Keratinocyte (primary cell): Measurements from ENCODE around the gene C4orf36. TPM values are rescaled to one million over a fixed set of nuclear protein-coding genes. Genes with fewer than 3 reads are reported as not detected.

Experiments
- DNase-seq: peaks from one replicate; pipeline ENCODE4 v3.0.0-alpha.2; 2011; ENCODE audit warnings: low read depth, missing footprints, low spot score
- FAIRE-seq: peaks from 2 replicates; lab custom pipeline; 2011; peaks lifted over from hg19 to GRCh38; lab: Jason Lieb, UNC
- H2AFZ ChIP-seq: 2 replicates; pipeline ENCODE4 v1.6.0; 2012; ENCODE audit warnings: low read length, control low read depth, inconsistent platforms; ENCODE audit not compliant: control insufficient read depth
- H3K27ac ChIP-seq: 2 replicates; pipeline ENCODE4 v1.5.1; 2011; ENCODE audit warnings: low read length; ENCODE audit not compliant: control insufficient read depth, insufficient read depth
- H3K27me3 ChIP-seq: 3 replicates; pipeline ENCODE4 v1.6.0; 2011; ENCODE audit warnings: low read length; ENCODE audit not compliant: control insufficient read depth, insufficient read depth; ENCODE audit errors: extremely low read depth
- H3K36me3 ChIP-seq, 2 experiments: 2 replicates in 1 of 2; 3 replicates in 1 of 2; pipeline ENCODE4 v1.5.1; 2011; ENCODE audit warnings: low read length in 2 of 2, mild to moderate bottlenecking in 1 of 2; ENCODE audit not compliant: control insufficient read depth in 2 of 2, insufficient read depth in 2 of 2; ENCODE audit errors: extremely low read depth in 1 of 2
- H3K4me1 ChIP-seq: 3 replicates; pipeline ENCODE4 v1.5.1; 2011; ENCODE audit warnings: low read length; ENCODE audit not compliant: control insufficient read depth, insufficient read depth; ENCODE audit errors: extremely low read depth
- H3K4me2 ChIP-seq: 3 replicates; pipeline ENCODE4 v1.6.0; 2011; ENCODE audit warnings: low read depth, low read length; ENCODE audit not compliant: control insufficient read depth, insufficient read depth; ENCODE audit errors: extremely low read depth
- H3K4me3 ChIP-seq, 3 experiments: fragments of 200-600 bp in 1 of 3; sonication (generic) in 1 of 3; 2 replicates in 2 of 3; 3 replicates in 1 of 3; pipeline ENCODE4 v1.5.1; 2011 to 2016; ENCODE audit warnings: low read length in 3 of 3, mild to moderate bottlenecking in 3 of 3, control low read depth in 2 of 3, inconsistent platforms in 1 of 3, low read depth in 1 of 3, mixed read lengths in 1 of 3, mixed run types in 1 of 3, moderate library complexity in 1 of 3; ENCODE audit not compliant: control insufficient read depth in 2 of 3, insufficient read depth in 2 of 3; ENCODE audit errors: extremely low read depth in 1 of 3
- H3K79me2 ChIP-seq: 2 replicates; pipeline ENCODE4 v1.6.0; 2012; ENCODE audit warnings: low read length; ENCODE audit not compliant: control insufficient read depth, insufficient read depth
- H3K9ac ChIP-seq: 3 replicates; pipeline ENCODE4 v1.6.0; 2011; ENCODE audit warnings: low read length; ENCODE audit not compliant: control insufficient read depth, insufficient read depth; ENCODE audit errors: extremely low read depth
- H3K9me1 ChIP-seq: 3 replicates; pipeline ENCODE4 v1.6.0; 2011; ENCODE audit warnings: low read length; ENCODE audit not compliant: control insufficient read depth, insufficient read depth; ENCODE audit errors: extremely low read depth
- H3K9me3 ChIP-seq: 2 replicates; pipeline ENCODE4 v1.5.1; 2012; ENCODE audit warnings: low read depth, low read length; ENCODE audit not compliant: control insufficient read depth
- H4K20me1 ChIP-seq: 3 replicates; pipeline ENCODE4 v1.6.0; 2011; ENCODE audit warnings: low read length; ENCODE audit not compliant: control insufficient read depth, insufficient read depth; ENCODE audit errors: extremely low read depth
- CTCF ChIP-seq, 3 experiments: IDR thresholded peaks in 1 of 3; conservative IDR thresholded peaks in 1 of 3; optimal IDR thresholded peaks in 1 of 3; 2 replicates in 2 of 3; 3 replicates in 1 of 3; pipeline versions ENCODE3 to v1.5.1; 2011; ENCODE audit warnings: low read length in 3 of 3, mild to moderate bottlenecking in 3 of 3, moderate library complexity in 2 of 3, control low read depth in 1 of 3, inconsistent platforms in 1 of 3; ENCODE audit not compliant: insufficient read depth in 2 of 3; ENCODE audit errors: extremely low read depth in 1 of 3
- EZH2 ChIP-seq: IDR thresholded peaks from one replicate; pipeline ENCODE4 v1.6.1; 2012; ENCODE audit warnings: inconsistent platforms, mild to moderate bottlenecking, low read length, moderate library complexity
- dilution Hi-C: fragments of 300-500 bp; cut with MboI; formaldehyde crosslinking; loops from one replicate; pipeline ENCODE4 v1.7.0; 2020; ENCODE audit warnings: low sequenced_read_pairs; ENCODE audit not compliant: extremely low pct_ligation_motif_present
- polyA plus RNA-seq, 5 experiments: library from polyadenylated mRNA; depleted of rRNA in 3 of 5; stranded (reverse) in 3 of 5; stranded (forward) in 1 of 5; unstranded in 1 of 5; fragments of >200 nt; gene quantifications; 1 replicate in 1 of 5; 2 replicates in 3 of 5; 3 replicates in 1 of 5; pipeline versions ENCODE4 v1.2.1 to v1.2.3, GENCODE V29; 2011 to 2012; ENCODE audit warnings: missing spikeins in 2 of 5, low read depth in 1 of 5, low replicate concordance in 1 of 5

C4orf36 gene
- polyA plus RNA-seq, 1 donor (not counting 4 experiments of a cell fraction or from before 2014, with no cell fraction given), result 1.2 TPM

- no peaks in the 10 kb centered on the region for H3K27me3 ChIP-seq
- no peak for TF ChIP-seq CTCF (optimal IDR thresholded peaks at IDR 0.05 in 1 of 3, IDR thresholded peaks at IDR 0.05 in 1 of 3, conservative IDR thresholded peaks at IDR 0.05 in 1 of 3; ENCODE audit: extremely low read depth in 1 of 3, insufficient read depth in 2 of 3, low read length in 3 of 3)
- TF ChIP-seq EZH2, result no peak
- H3K36me3 ChIP-seq, result no peaks in the 10 kb centered on the region
- H3K9me1 ChIP-seq, result no peaks in the 10 kb centered on the region
- H3K9me3 ChIP-seq, result no peaks in the 10 kb centered on the region
- H3K4me1 ChIP-seq, result peaks cover 28% of the 10 kb centered on the region
- H4K20me1 ChIP-seq, result no peaks in the 10 kb centered on the region
- DNase-seq (no peak), FAIRE-seq (peak; percentile 57)
- H3K27ac ChIP-seq, result no peak overlapping the region
- H3K4me3 ChIP-seq, result no peak overlapping the region
- dilution Hi-C loops, result no loop called here
- H2AFZ ChIP-seq, result no peak overlapping the region
- H3K4me2 ChIP-seq, result peak overlapping the region; percentile 9
- no peaks in the 10 kb centered on the region for H3K79me2 ChIP-seq
- H3K9ac ChIP-seq, result no peak overlapping the region
Observed at GRCh38 chr4:86857341-86858052, 34.7 kb downstream of the C4orf36 start.

GRCh38 chr4:86856896-86857295 is 35.3 kb downstream of the C4orf36 start:
- FAIRE-seq, result no peak
- dilution Hi-C loops, result no loop called here
- H3K4me1 ChIP-seq, result peaks cover 28% of the 10 kb centered on the region
- H3K9ac ChIP-seq, result no peak overlapping the region
- TF ChIP-seq CTCF (optimal IDR thresholded peaks at IDR 0.05 in 1 of 3, IDR thresholded peaks at IDR 0.05 in 1 of 3, conservative IDR thresholded peaks at IDR 0.05 in 1 of 3; ENCODE audit: extremely low read depth in 1 of 3, insufficient read depth in 2 of 3, low read length in 3 of 3) (no peak), EZH2 (no peak)
- H3K9me3 ChIP-seq, result no peaks in the 10 kb centered on the region
- H3K27ac ChIP-seq, result no peak overlapping the region
- H2AFZ ChIP-seq, result no peak overlapping the region
- no peaks in the 10 kb centered on the region for H3K36me3 ChIP-seq
- H3K27me3 ChIP-seq, result no peaks in the 10 kb centered on the region
- no peak overlapping the region for H3K4me3 ChIP-seq
- no peak overlapping the region for H3K4me2 ChIP-seq
- no peaks in the 10 kb centered on the region for H4K20me1 ChIP-seq
- H3K9me1 ChIP-seq, result no peaks in the 10 kb centered on the region
- no peak for DNase-seq
- no peaks in the 10 kb centered on the region for H3K79me2 ChIP-seq
